HG02938 (cell line): Measurements from ENCODE around the gene SRP68.

Experiments
- ATAC-seq: cut with Tn5 transposase; IDR thresholded peaks from one replicate; pipeline ENCODE4 v1.9.1; 2021; ENCODE audit warnings: mild to moderate bottlenecking, moderate library complexity; ENCODE audit not compliant: unreplicated experiment

The SRP68 gene

DNA sequence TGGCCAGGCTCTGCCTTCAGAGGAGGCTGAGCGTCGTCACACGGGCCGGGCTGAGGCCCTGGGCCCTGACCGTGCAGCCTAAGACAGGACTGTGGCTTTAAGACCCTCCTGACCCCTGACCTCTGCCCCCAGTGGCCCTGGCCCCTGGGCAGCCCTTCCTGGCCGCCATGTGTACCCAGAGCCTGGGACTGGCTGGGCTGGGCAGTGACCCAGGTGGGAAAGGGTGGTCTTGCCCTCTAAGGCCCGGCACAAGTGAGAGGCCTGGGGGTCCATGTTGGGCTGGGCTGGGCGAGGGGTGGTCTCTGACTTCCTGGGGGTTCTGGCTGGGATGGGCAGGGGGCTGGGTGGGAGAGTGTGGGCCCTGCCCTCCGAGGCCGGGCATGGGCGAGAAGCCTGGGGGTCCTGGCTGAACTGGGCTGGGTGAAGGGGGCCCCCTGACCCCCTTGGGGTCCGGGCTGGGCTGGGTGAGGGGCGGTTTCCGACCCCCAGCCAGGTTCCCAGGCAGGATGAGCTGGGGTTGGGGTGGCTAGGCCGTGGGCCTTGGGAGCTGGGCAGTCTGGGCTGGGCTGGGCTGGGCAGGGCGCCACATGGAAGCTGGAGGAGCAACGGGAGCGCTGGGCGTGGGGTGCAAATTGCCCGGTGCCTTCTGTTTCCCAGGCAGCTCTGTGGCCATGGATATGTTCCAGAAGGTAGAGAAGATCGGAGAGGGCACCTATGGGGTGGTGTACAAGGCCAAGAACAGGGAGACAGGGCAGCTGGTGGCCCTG lies 71.4 kb downstream of the SRP68 start, which contains the start of gene CDK3:
CDK3 (plus strand) TSS at position 101 of the 767 bp plus-strand sequence; CDS start at position 672, 571 bp downstream.
- ATAC-seq: no peak

DNA sequence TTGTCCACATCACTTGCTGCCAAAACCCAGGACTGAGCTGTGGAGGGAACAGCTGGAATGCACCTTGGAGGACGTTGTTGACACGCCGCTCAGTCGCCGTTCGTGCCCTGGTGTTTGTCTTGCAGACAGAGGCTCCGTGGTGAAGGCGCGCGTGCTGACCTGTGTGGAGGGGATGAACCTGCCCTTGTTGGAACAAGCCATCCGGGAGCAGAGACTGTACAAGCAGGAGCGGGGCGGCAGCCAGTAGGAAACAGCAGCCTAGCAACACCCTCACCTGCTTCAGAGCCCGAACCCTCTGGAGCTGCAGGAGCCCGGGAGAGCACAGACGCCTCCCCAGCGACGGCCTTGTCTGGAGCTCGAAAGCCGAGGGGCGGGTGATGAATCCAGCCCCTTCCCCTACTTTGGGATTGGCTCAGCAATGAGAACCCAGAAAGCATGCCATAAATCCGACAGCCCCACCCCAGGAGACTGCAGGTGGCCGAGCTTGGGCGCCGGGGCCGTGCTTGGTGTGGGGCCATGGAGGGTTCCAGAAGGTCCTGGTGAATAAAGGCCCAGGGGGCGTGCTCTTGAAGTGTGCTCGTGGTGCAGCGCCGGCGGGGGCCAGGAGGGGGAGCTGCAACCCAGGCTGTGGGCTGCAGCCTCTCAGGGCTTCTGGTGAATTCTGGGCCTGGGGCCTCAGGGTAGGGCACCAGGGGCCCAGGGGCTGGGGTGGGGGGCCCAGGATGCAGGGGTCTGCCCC lies 72.1 kb downstream of the SRP68 start:
- ATAC-seq: no peak

- ATAC-seq: no peak
Measured at GRCh38 chr17:75998327-75998795, 74.0 kb downstream of the SRP68 start.

GRCh38 chr17:75996665-75997590 lies 75.4 kb downstream of the SRP68 start:
- ATAC-seq: no peak

- ATAC-seq: no peak
Measured at GRCh38 chr17:75995385-75995925, 76.9 kb downstream of the SRP68 start.

GRCh38 chr17:75994802-75995370 lies 77.4 kb downstream of the SRP68 start:
- no peak for ATAC-seq

- no peak for ATAC-seq
Measured at GRCh38 chr17:75991396-75991795, 80.9 kb downstream of the SRP68 start.
